ENCODE results near the gene ZPBP. TPM values are rescaled to one million over a fixed set of nuclear protein-coding genes. Genes with fewer than 3 reads are reported as not detected.
A peak's percentile ranks its signal among the peaks of the same experiment; 100 is the strongest.

Gene ZPBP
- total and polyA plus RNA-seq, 12 donors, result not detected

DNA sequence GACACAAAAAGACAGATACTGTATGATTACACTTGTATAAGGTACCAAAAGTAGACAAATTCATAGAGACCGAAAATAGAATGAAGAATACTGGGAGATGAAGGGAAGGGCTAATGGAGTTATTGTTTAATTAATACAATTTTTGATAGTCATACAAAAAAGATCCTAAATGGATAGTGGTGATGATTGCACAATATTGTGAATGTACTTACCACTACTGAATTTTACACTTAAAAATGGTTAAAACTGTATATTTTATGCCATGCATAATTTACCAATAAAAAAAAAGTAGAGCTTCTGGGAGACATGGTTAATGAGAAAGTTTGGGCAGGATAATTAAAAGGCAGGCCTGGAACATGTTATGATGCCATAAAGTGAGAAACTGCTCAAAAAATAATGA, 119.0 kb downstream of the ZPBP start:
- TF ChIP-seq, protein P1, sequence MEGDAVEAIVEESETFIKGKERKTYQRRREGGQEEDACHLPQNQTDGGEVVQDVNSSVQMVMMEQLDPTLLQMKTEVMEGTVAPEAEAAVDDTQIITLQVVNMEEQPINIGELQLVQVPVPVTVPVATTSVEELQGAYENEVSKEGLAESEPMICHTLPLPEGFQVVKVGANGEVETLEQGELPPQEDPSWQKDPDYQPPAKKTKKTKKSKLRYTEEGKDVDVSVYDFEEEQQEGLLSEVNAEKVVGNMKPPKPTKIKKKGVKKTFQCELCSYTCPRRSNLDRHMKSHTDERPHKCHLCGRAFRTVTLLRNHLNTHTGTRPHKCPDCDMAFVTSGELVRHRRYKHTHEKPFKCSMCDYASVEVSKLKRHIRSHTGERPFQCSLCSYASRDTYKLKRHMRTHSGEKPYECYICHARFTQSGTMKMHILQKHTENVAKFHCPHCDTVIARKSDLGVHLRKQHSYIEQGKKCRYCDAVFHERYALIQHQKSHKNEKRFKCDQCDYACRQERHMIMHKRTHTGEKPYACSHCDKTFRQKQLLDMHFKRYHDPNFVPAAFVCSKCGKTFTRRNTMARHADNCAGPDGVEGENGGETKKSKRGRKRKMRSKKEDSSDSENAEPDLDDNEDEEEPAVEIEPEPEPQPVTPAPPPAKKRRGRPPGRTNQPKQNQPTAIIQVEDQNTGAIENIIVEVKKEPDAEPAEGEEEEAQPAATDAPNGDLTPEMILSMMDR (IDR thresholded peaks at IDR 0.05), result no peak
- no peak for ATAC-seq
- DNase-seq, result no peak
- Histone ChIP-seq H3K36me3 (no peaks in the 10 kb centered on the region), H3K4me1 (no peaks in the 10 kb centered on the region), H3K27ac (no peak overlapping the region), H3K4me3 (no peak overlapping the region), H3K9me3 (no peaks in the 10 kb centered on the region), H3K27me3 (no peaks in the 10 kb centered on the region)
- intact Hi-C loops (cut with DNase I), result no loop called here
- WGBS, 2 donors, result 86 to 89% methylated on average over 1 of the region's 1 CpG

DNA sequence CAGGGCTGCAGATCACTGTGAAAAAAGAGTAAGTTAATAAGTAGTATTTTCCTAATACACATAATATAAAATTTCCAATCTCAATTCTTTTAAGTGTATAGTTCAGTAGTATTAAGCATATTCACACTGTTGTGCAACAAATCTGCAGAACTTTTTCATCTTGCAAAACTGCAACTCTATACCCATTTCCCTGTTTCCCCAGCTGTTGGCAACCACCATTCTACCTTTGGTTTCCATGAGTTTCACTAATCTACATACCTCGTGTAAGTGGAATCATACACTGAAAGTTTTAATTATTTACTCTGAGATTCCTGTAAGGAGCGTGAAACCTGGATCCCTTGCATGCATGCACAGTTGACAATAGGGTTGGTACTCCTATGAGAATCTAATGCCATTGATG, 155.4 kb downstream of the ZPBP start:
- Histone ChIP-seq H3K27me3 (no peaks in the 10 kb centered on the region), H3K27ac (no peak overlapping the region), H3K4me1 (no peaks in the 10 kb centered on the region), H3K36me3 (no peaks in the 10 kb centered on the region), H3K9me3 (peaks cover 0 to 21% (median 0%) of the 10 kb centered on the region in 11 donors), H3K4me3 (no peak overlapping the region)
- intact Hi-C loops (cut with DNase I), result no loop called here
- DNase-seq (no peak), ATAC-seq (no peak)
- WGBS, 2 donors, result 82 to 85% methylated on average over 2 of the region's 2 CpGs
- TF ChIP-seq, protein P1 (IDR thresholded peaks at IDR 0.05), result no peak

DNA sequence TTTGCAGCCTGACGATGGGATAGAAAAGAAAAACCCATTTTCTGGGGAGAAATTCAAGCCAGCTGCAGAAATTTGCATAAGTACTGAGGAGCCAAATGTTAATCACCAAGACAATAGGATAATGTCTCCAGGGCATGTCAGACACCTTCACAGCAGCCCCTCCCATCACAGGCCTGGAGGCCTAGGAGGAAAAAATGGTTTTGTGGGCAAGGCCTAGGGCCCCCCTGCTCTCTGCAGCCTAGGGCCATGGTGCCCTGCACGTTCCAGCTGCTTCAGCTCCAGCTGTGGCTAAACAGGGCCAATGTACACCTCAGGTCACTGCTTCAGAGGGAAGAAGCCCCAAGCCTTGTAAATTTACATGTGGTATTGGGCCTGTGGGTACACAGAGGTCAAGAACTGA, 161.4 kb downstream of the ZPBP start:
- DNase-seq (no peak), ATAC-seq (no peak)
- Histone ChIP-seq H3K27me3 (no peaks in the 10 kb centered on the region), H3K4me1 (no peaks in the 10 kb centered on the region), H3K36me3 (no peaks in the 10 kb centered on the region), H3K9me3 (peaks cover 0 to 27% (median 4%) of the 10 kb centered on the region in 11 donors), H3K27ac (no peak overlapping the region), H3K4me3 (no peak overlapping the region)
- TF ChIP-seq, protein P1 (IDR thresholded peaks at IDR 0.05), result no peak
- WGBS, 2 donors, result 78 to 90% methylated on average over 2 of the region's 2 CpGs
- intact Hi-C loops (cut with DNase I), result no loop called here

DNA sequence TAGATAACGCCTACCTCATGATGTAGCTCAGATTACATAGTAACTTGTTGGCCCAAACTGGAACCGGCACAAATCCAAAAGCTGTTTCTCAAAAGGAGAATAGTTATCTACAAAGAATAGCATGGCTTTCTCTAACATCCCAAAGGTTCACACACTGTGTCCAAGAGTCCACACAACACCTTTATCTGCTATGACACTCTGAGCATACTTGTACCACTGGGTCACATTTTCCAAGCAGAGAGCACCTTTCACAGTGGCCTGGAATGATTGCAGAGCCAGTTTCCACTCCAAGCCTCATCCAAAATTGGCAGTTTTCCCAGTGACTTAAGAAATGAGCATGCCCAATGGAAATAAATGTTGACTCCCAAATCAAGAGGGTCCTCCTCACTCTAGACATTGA, 164.3 kb downstream of the ZPBP start:
- H3K4me3 ChIP-seq, result no peak overlapping the region
- no peaks in the 10 kb centered on the region for H3K27me3 ChIP-seq
- intact Hi-C loops (cut with DNase I), result no loop called here
- TF ChIP-seq, protein P1 (IDR thresholded peaks at IDR 0.05), result no peak
- H3K4me1 ChIP-seq, result no peaks in the 10 kb centered on the region
- whole genome bisulfite sequencing, 2 donors, result 81 to 87% methylated on average over 2 of the region's 2 CpGs
- H3K27ac ChIP-seq, result no peak overlapping the region
- H3K36me3 ChIP-seq, result no peaks in the 10 kb centered on the region
- H3K9me3 ChIP-seq, result peaks cover 0 to 27% (median 4%) of the 10 kb centered on the region in 11 donors
- ATAC-seq (peak in 3 of 8 donors; percentile 31 to 77 (median 76)), DNase-seq (no peak)

All from heart right ventricle (tissue), 16 donors.